HepG2 (cell line): ENCODE measurements around the gene FAM118A. TPM values are rescaled to one million over a fixed set of nuclear protein-coding genes. Genes with fewer than 3 reads are reported as not detected.

Source experiments
- ATAC-seq: fragments of 200-7000 bp; cut with Tn5 transposase; 3 replicates; pipeline ENCODE4 v1.9.1; 2020; ENCODE audit warnings: mild to moderate bottlenecking, moderate library complexity
- BruUV-seq: library from RNA; stranded (reverse); fragments of 400-500 nt; replicated peaks from 2 replicates; lab custom pipeline; 2021; lab: Mats Ljungman, UMichigan
- CTCF ChIA-PET: fragments of 300-600 bp; formaldehyde crosslinking; extraction: SDS; loops from one replicate; lab custom pipeline; 2021; ENCODE audit warnings: low total read pairs, inconsistent platforms, low intra/inter-chr PET ratio; lab: Yijun Ruan, JAX
- POLR2A ChIA-PET: fragments of 350-600 bp; sonication (Branson Sonifier 250); formaldehyde crosslinking; loops from one replicate; lab custom pipeline; 2020; ENCODE audit warnings: antibody characterized with exemption, inconsistent platforms; lab: Yijun Ruan, JAX
- DNase-seq: peaks from one replicate; pipeline ENCODE4 v3.0.0-alpha.2; 2015; ENCODE audit warnings: low spot score
- FAIRE-seq: peaks from 3 replicates; lab custom pipeline; 2011; peaks lifted over from hg19 to GRCh38; lab: Jason Lieb, UNC
- H2AFZ ChIP-seq: one replicate; pipeline ENCODE4 v1.6.1; 2011; ENCODE audit warnings: low read length, inconsistent platforms
- H3K27ac ChIP-seq: fragments of 300-600 bp; 3 replicates; pipeline ENCODE4 v1.8.0; 2011; ENCODE audit warnings: mixed run types, mild to moderate bottlenecking, mixed read lengths, low read length, inconsistent platforms; ENCODE audit not compliant: insufficient read depth; ENCODE audit errors: extremely low read length
- H3K27me3 ChIP-seq, 2 experiments: fragments of 200-600 bp in 1 of 2; 2 replicates in 1 of 2; 3 replicates in 1 of 2; pipeline versions ENCODE4 v1.6.0 to v1.8.0; 2011; ENCODE audit warnings: low read length in 2 of 2, mild to moderate bottlenecking in 2 of 2, moderate library complexity in 2 of 2, inconsistent platforms in 1 of 2; ENCODE audit not compliant: insufficient read depth in 2 of 2, control insufficient read depth in 1 of 2
- H3K36me3 ChIP-seq, 2 experiments: fragments of 200-600 bp in 1 of 2; replicated peaks in 1 of 2; 2 replicates in 1 of 2; 3 replicates in 1 of 2; pipeline versions ENCODE4 v1.5.1 to v1.8.0; 2011; ENCODE audit warnings: low read length in 2 of 2, inconsistent platforms in 1 of 2; ENCODE audit not compliant: insufficient read depth in 2 of 2, control insufficient read depth in 1 of 2
- H3K4me1 ChIP-seq: 2 replicates; pipeline ENCODE4 v1.5.1; 2012; ENCODE audit warnings: low read length, inconsistent platforms; ENCODE audit not compliant: insufficient read depth
- H3K4me2 ChIP-seq: 2 replicates; pipeline ENCODE4 v1.6.0; 2011; ENCODE audit warnings: low read depth, low read length, inconsistent platforms
- H3K4me3 ChIP-seq, 3 experiments: fragments of 200-600 bp in 1 of 3; sonication (generic), shearing (Covaris generic) in 1 of 3; replicated peaks in 1 of 3; 2 replicates each; pipeline ENCODE4 v1.5.1; 2011 to 2016; ENCODE audit warnings: low read length in 3 of 3, inconsistent platforms in 2 of 3, low read depth in 2 of 3, mild to moderate bottlenecking in 2 of 3, control low read depth in 1 of 3, mixed read lengths in 1 of 3; ENCODE audit not compliant: insufficient read depth in 1 of 3
- H3K79me2 ChIP-seq: one replicate; pipeline ENCODE4 v1.6.1; 2011; ENCODE audit warnings: low read length, inconsistent platforms; ENCODE audit not compliant: insufficient read depth
- H3K9ac ChIP-seq: 2 replicates; pipeline ENCODE4 v1.6.0; 2011; ENCODE audit warnings: mild to moderate bottlenecking, low read depth, low read length, inconsistent platforms; ENCODE audit not compliant: insufficient read depth
- H3K9me3 ChIP-seq: 2 replicates; pipeline ENCODE4 v1.5.1; 2012; ENCODE audit warnings: mild to moderate bottlenecking, low read length
- H4K20me1 ChIP-seq: 2 replicates; pipeline ENCODE4 v1.6.0; 2011; ENCODE audit warnings: inconsistent platforms, mild to moderate bottlenecking, low read length, moderate library complexity; ENCODE audit not compliant: insufficient read depth
- EP300 ChIP-seq, 3 experiments: sonication (generic) in 1 of 3; formaldehyde crosslinking in 1 of 3; IDR thresholded peaks; 2 replicates each; pipeline versions ENCODE4 v1.5.1 to v1.6.1; 2011 to 2020; ENCODE audit warnings: low read depth in 2 of 3, low read length in 2 of 3, borderline replicate concordance in 1 of 3, improper control_type of control experiment in 1 of 3, mild to moderate bottlenecking in 1 of 3, missing genetic modification reagents in 1 of 3, moderate library complexity in 1 of 3
- RARA ChIP-seq: IDR thresholded peaks from 2 replicates; pipeline ENCODE4 v1.6.1; 2016; ENCODE audit warnings: missing genetic modification reagents, missing compliant biosample characterization
- SPEN ChIP-seq: sonication (generic); formaldehyde crosslinking; IDR thresholded peaks from 2 replicates; pipeline ENCODE4 v1.5.1; 2020; ENCODE audit warnings: low read depth, mild to moderate bottlenecking, missing genetic modification reagents
- TBX2 ChIP-seq: sonication (generic); formaldehyde crosslinking; IDR thresholded peaks from 2 replicates; pipeline ENCODE4 v1.5.0; 2020; ENCODE audit warnings: missing genetic modification reagents, mild to moderate bottlenecking, borderline replicate concordance
- ZBTB26 ChIP-seq: IDR thresholded peaks from 2 replicates; pipeline ENCODE4 v1.6.1; 2016; ENCODE audit warnings: missing compliant biosample characterization, missing genetic modification reagents, borderline replicate concordance
- ZC3H13 ChIP-seq: sonication (generic); formaldehyde crosslinking; IDR thresholded peaks from 2 replicates; pipeline ENCODE4 v1.8.1; 2023; ENCODE audit warnings: mild to moderate bottlenecking, missing genetic modification reagents, moderate library complexity
- ZFP41 ChIP-seq: sonication (generic); formaldehyde crosslinking; IDR thresholded peaks from 2 replicates; pipeline ENCODE4 v1.4.0; 2020; ENCODE audit warnings: mild to moderate bottlenecking, missing genetic modification reagents, borderline replicate concordance
- ZHX2 ChIP-seq, 2 experiments: sonication (generic) in 1 of 2; formaldehyde crosslinking in 1 of 2; IDR thresholded peaks; 2 replicates each; pipeline versions ENCODE4 v1.6.1 to v1.9.0; 2014 to 2022; ENCODE audit warnings: antibody characterized with exemption in 1 of 2, borderline replicate concordance in 1 of 2, inconsistent platforms in 1 of 2, low read depth in 1 of 2, missing genetic modification reagents in 1 of 2
- ZNF501 ChIP-seq: sonication (generic); formaldehyde crosslinking; IDR thresholded peaks from 2 replicates; pipeline ENCODE4 v1.5.1; 2020; ENCODE audit warnings: mild to moderate bottlenecking, moderate library complexity, missing genetic modification reagents
- ZNF589 ChIP-seq: sonication (generic); formaldehyde crosslinking; conservative IDR thresholded peaks from 2 replicates; pipeline ENCODE4 v1.8.0; 2022; ENCODE audit warnings: mild to moderate bottlenecking, moderate library complexity, missing genetic modification reagents
- WGBS: methylation state at CpG from one replicate; pipeline ENCODE4 v1.1.6; 2017; ENCODE audit warnings: low lambda C conversion rate; 5-methylcytosine and 5-hydroxymethylcytosine counted together
- in situ Hi-C: cut with HindIII; loops from 2 replicates; pipeline ENCODE4 v1.10.0; 2017; ENCODE audit warnings: low pct_unique_long_range_greater_than_20kb; ENCODE audit not compliant: extremely low pct_ligation_motif_present
- intact Hi-C: fragments of 100-400 bp; cut with micrococcal nuclease; formaldehyde crosslinking; loops from one replicate; pipeline ENCODE4 v1.10.0; 2022; ENCODE audit not compliant: unreplicated experiment
- polyA plus RNA-seq, 8 experiments: library from polyadenylated mRNA; depleted of rRNA in 3 of 8; stranded (reverse) in 7 of 8; unstranded in 1 of 8; fragments of >200 nt; fragmentation: Illumina TruSeq in 4 of 8; extraction: Trizol in 4 of 8; gene quantifications; 2 replicates each; pipeline versions ENCODE4 v1.2.1 to v1.2.3, GENCODE V29; 2011 to 2016; ENCODE audit warnings: low read depth in 4 of 8, missing spikeins in 1 of 8, mixed read lengths in 1 of 8; ENCODE audit not compliant: insufficient read depth in 1 of 8
- total RNA-seq, 5 experiments: library from RNA; depleted of rRNA; stranded (reverse); fragments of >200 nt; fragmentation: Illumina TruSeq; extraction: Trizol; gene quantifications; 2 replicates each; pipeline ENCODE4 v1.2.3, GENCODE V29; 2016; ENCODE audit warnings: low read depth in 1 of 5
- TF ChIP-seq, protein P1 (sequence below): sonication (generic); formaldehyde crosslinking; IDR thresholded peaks from 2 replicates; pipeline ENCODE4 v1.9.0; 2021; ENCODE audit warnings: missing genetic modification reagents, borderline replicate concordance

FAM118A gene
- total and polyA plus RNA-seq, 2 of the 13 experiments (the other 11 are each of a cell fraction or from before 2014, with no cell fraction given): 36.7 to 48.2 TPM

- no peak for TF ChIP-seq ZHX2 (IDR thresholded peaks at IDR 0.05; ENCODE audit: low read depth)
- no peak for TF ChIP-seq ZHX2 (CRISPR knock-in tag; IDR thresholded peaks at IDR 0.05; ENCODE audit: borderline replicate concordance)
- 0 out of 2 replicates have a peak, but pooled peaks have one; percentile 17 for TF ChIP-seq SPEN (CRISPR knock-in tag)
- TF ChIP-seq ZBTB26: no peak
Measured at GRCh38 chr22:45278125-45278524, 31.6 kb upstream of the FAM118A start (continued).

- H3K27me3 ChIP-seq: no peaks in the 10 kb centered on the region
- peaks cover 88% of the 10 kb centered on the region for H3K4me1 ChIP-seq
- BruUV-seq: no TSS peak
- H3K9ac ChIP-seq: peak overlapping the region; percentile 75
- DNase-seq (no peak), FAIRE-seq (no peak), ATAC-seq (no peak)
- H4K20me1 ChIP-seq: no peaks in the 10 kb centered on the region
- 16% methylated on average over 3 of the region's 3 CpGs for WGBS
- in situ Hi-C loops: no loop called here
- peak overlapping the region in 2 of 3 experiments; percentile 13 to 46; a peak in 5 of 6 replicates for H3K4me3 ChIP-seq
- intact Hi-C loops: no loop called here
- peak overlapping the region; percentile 70 for H3K4me2 ChIP-seq
- CTCF ChIA-PET: no interaction called here
- H3K9me3 ChIP-seq: no peaks in the 10 kb centered on the region
- POLR2A ChIA-PET: interaction anchor here (0.8 to 1.6 kb wide), 3 partner anchors 8 to 34 kb away, joined by 3 to 4 read pairs (median 4); no protein-coding TSS in a partner anchor
- H3K27ac ChIP-seq: peak overlapping the region; percentile 98
- no peak overlapping the region for H2AFZ ChIP-seq
- H3K79me2 ChIP-seq: no peaks in the 10 kb centered on the region
- no peaks in the 10 kb centered on the region for H3K36me3 ChIP-seq
- TF ChIP-seq, protein P1, sequence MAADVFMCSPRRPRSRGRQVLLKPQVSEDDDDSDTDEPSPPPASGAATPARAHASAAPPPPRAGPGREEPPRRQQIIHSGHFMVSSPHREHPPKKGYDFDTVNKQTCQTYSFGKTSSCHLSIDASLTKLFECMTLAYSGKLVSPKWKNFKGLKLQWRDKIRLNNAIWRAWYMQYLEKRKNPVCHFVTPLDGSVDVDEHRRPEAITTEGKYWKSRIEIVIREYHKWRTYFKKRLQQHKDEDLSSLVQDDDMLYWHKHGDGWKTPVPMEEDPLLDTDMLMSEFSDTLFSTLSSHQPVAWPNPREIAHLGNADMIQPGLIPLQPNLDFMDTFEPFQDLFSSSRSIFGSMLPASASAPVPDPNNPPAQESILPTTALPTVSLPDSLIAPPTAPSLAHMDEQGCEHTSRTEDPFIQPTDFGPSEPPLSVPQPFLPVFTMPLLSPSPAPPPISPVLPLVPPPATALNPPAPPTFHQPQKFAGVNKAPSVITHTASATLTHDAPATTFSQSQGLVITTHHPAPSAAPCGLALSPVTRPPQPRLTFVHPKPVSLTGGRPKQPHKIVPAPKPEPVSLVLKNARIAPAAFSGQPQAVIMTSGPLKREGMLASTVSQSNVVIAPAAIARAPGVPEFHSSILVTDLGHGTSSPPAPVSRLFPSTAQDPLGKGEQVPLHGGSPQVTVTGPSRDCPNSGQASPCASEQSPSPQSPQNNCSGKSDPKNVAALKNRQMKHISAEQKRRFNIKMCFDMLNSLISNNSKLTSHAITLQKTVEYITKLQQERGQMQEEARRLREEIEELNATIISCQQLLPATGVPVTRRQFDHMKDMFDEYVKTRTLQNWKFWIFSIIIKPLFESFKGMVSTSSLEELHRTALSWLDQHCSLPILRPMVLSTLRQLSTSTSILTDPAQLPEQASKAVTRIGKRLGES: 0 out of 2 replicates have a peak, but pooled peaks have one; percentile 18
- TF ChIP-seq TBX2: no peak
- no peak for TF ChIP-seq ZNF501 (CRISPR knock-in tag)
- TF ChIP-seq RARA (CRISPR knock-in tag): no peak; the same call in 1 of the 2 replicates
- TF ChIP-seq ZFP41 (CRISPR knock-in tag): no peak
- TF ChIP-seq ZC3H13 (CRISPR knock-in tag): no peak
- TF ChIP-seq ZNF589 (CRISPR knock-in tag): no peak
- peak in 1 of 2 experiments; percentile 49; a peak in 2 of 4 replicates for TF ChIP-seq EP300 (IDR thresholded peaks at IDR 0.05; ENCODE audit: low read depth in 2 of 2, low read length in 2 of 2)
- no peak for TF ChIP-seq EP300 (CRISPR knock-in tag; IDR thresholded peaks at IDR 0.05; ENCODE audit: borderline replicate concordance)
Measured at GRCh38 chr22:45280587-45280980, 29.1 kb upstream of the FAM118A start.
